Naive B cell (primary cell): ENCODE results near the gene ZNF410. TPM values are rescaled to one million over a fixed set of nuclear protein-coding genes. Genes with fewer than 3 reads are reported as not detected.
"Not testable (repeated sequence)": the region's sequence is repeated elsewhere in the genome, so short reads cannot be mapped to it uniquely, and the experiment has no call there.

Experiments used
- ATAC-seq, 2 donors: fragments of 150-1000 bp; cut with Tn5 transposase; 2 replicates each; pipeline ENCODE4 v1.10.0; 2021; ENCODE audit warnings: low read depth in 2 of 2, mild to moderate bottlenecking in 2 of 2, moderate library complexity in 2 of 2
- DNase-seq: peaks from one replicate; pipeline ENCODE4 v3.0.0; 2022
- H3K27ac Mint-ChIP-seq, 6 donors: one replicate each; pipeline ENCODE4 v1.8.0; 2020 to 2022; ENCODE audit warnings: mild to moderate bottlenecking in 6 of 6, mixed read lengths in 6 of 6, moderate library complexity in 5 of 6, inconsistent platforms in 2 of 6
- H3K27me3 Mint-ChIP-seq, 3 donors: one replicate each; pipeline ENCODE4 v1.8.0; 2021 to 2022; ENCODE audit warnings: mixed read lengths in 3 of 3, mild to moderate bottlenecking in 1 of 3
- H3K36me3 Mint-ChIP-seq, 2 donors: one replicate each; pipeline ENCODE4 v1.8.0; 2020 to 2022; ENCODE audit warnings: mixed read lengths in 2 of 2, inconsistent platforms in 1 of 2, mild to moderate bottlenecking in 1 of 2
- H3K4me1 Mint-ChIP-seq, 3 donors: one replicate each; pipeline ENCODE4 v1.8.0; 2020 to 2022; ENCODE audit warnings: mixed read lengths in 3 of 3, inconsistent platforms in 1 of 3, mild to moderate bottlenecking in 1 of 3, moderate library complexity in 1 of 3
- H3K4me3 Mint-ChIP-seq, 8 donors: one replicate each; pipeline ENCODE4 v1.8.0; 2020 to 2022; ENCODE audit warnings: mild to moderate bottlenecking in 8 of 8, mixed read lengths in 8 of 8, moderate library complexity in 8 of 8, inconsistent platforms in 2 of 8
- H3K9me3 Mint-ChIP-seq, 7 donors: one replicate each; pipeline ENCODE4 v1.8.0; 2020 to 2022; ENCODE audit warnings: mixed read lengths in 7 of 7, mild to moderate bottlenecking in 5 of 7, inconsistent platforms in 2 of 7, moderate library complexity in 1 of 7
- polyA plus RNA-seq, 6 donors: library from polyadenylated mRNA; unstranded; fragments of 300-500 nt; fragmentation: Illumina TruSeq; gene quantifications; one replicate each; pipeline ENCODE4 v1.2.3, GENCODE V29; 2021; ENCODE audit warnings: low read depth in 6 of 6

The ZNF410 gene
- polyA plus RNA-seq: 10 to 100 TPM; 56.3 to 77.1 (median 66.9) TPM

GRCh38 chr14:73886449-73887317 lies at the start of gene ZNF410:
ZNF410 (plus strand) TSS chr14:73886859; CDS start chr14:73892176, 5,317 bp downstream.
- Mint-ChIP-seq H3K4me1 (peaks cover 35 to 51% (median 42%) of the 10 kb centered on the region in 3 donors), H3K9me3 (no peaks in the 10 kb centered on the region), H3K36me3 (peaks cover 0 to under 1% of the 10 kb centered on the region in 2 donors), H3K4me3 (peak within 1 kb of the TSS; percentile 90 to 99 (median 98)), H3K27me3 (no peaks in the 10 kb centered on the region), H3K27ac (peak within 1 kb of the TSS; percentile 97 to 100 (median 98))
- ATAC-seq (peak; percentile 95 to 97), DNase-seq (peak; percentile 91)

DNA sequence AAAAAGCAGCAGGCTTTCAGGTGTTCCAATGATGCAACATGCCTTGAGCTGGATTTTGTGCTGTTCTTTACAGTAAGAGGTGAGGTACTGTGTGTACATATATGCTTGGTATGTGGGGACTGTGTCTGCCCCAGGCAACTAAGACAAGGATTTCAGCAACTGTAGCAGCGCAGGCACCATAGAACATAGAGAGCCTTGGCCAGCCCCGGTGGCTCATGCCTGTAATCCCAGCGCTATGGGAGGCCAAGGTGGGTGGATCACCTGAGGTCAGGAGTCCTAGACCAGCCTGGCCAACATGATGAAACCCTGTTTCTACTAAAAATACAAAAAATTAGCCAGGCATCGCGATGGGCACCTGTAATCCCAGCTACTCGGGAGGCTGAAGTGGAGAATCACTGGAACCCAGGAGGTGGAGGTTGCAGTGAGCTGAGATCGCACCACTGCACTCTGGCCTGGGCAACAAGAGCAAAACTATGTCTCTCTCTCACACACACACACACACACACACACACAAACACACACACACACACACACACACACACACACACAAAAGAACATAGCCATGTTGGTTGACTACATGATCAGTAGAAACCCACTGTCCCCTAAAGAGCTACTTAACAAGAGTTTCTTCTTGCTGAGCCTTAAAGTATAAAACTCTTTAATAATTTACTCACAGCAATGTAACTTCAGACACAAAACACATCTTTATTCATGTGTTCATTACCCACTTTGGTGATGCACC lies 48.2 kb upstream of the ZNF410 start:
- not testable (repeated sequence) for ATAC-seq, H3K27me3 Mint-ChIP-seq, H3K36me3 Mint-ChIP-seq, DNase-seq, H3K4me1 Mint-ChIP-seq, H3K9me3 Mint-ChIP-seq, H3K4me3 Mint-ChIP-seq
- peak overlapping the region in 1 of 6 donors; percentile 93 for H3K27ac Mint-ChIP-seq

DNA sequence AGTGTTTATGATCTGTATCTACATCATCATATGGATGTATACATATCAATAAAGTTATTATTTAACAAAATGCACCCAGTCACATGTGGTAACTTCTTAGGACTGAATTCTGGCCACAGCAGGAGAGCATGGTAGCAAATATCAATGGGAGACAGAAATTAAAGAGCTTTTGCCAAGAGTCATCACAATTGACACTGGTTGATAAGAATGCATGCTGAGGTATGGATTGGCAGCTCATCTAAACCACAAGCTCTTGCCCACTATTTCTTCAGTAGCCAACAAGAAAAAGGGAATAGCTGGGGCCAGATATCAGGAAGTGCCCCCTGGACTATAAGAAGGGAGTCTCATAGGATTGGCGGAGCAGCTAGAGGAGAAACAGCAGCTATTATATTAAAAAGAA lies 44.5 kb upstream of the ZNF410 start:
- Mint-ChIP-seq H3K4me3 (no peak overlapping the region), H3K27ac (no peak overlapping the region), H3K9me3 (peaks cover 0 to 4% (median 0%) of the 10 kb centered on the region in 7 donors), H3K36me3 (no peaks in the 10 kb centered on the region), H3K27me3 (no peaks in the 10 kb centered on the region), H3K4me1 (no peaks in the 10 kb centered on the region)
- ATAC-seq (no peak), DNase-seq (no peak)

DNA sequence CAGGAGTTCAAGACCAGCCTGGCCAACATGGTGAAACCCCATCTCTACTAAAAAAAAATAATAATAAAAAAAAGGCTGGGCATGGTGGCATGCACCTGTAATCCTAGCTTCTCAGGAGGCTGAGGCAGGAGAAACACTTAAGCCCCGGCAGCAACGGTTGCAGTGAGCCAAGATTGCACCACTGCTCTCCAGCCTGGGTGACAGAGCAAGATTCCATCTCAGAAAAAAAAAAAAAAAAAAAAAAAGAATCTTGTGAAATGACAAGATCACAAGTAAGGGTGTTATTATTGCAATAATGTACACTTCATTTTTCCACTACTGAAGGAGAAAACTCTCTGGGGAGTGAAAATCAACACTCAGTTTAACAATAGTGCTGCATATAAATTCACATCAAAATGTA lies 43.8 kb upstream of the ZNF410 start:
- Mint-ChIP-seq H3K27me3 (no peaks in the 10 kb centered on the region), H3K36me3 (no peaks in the 10 kb centered on the region), H3K27ac (no peak overlapping the region), H3K4me1 (no peaks in the 10 kb centered on the region), H3K4me3 (no peak overlapping the region), H3K9me3 (peaks cover 0 to 4% (median 0%) of the 10 kb centered on the region in 7 donors)
- no peak for ATAC-seq
- no peak for DNase-seq

DNA sequence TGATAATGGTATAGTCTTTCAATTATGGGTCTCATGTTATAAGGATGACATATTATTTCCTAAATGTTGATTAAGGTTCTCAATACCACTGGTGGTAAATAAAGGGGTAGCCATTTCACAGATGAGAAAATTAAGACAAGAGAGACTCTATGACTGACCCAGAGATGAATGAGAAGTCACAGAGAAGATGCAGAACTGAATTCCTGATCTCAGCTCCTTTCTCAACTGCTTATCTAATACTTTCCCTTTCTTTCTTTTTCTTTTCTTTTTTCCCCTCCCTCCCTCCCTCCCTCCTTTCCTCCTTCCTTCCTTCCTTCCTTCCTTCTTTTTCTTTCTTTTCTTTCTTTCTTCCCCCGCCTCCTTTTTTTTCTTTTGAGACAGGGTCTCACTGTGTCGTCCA lies 43.4 kb upstream of the ZNF410 start:
- ATAC-seq: no peak
- H3K4me1 Mint-ChIP-seq: no peaks in the 10 kb centered on the region
- no peak overlapping the region for H3K27ac Mint-ChIP-seq

GRCh38 chr14:73846947-73847346 lies 39.7 kb upstream of the ZNF410 start:
- Mint-ChIP-seq H3K4me3 (peak overlapping the region in 1 of 8 donors; percentile 16), H3K36me3 (no peaks in the 10 kb centered on the region), H3K9me3 (peaks cover 0 to 4% (median 0%) of the 10 kb centered on the region in 7 donors), H3K4me1 (peaks cover 10 to 12% (median 11%) of the 10 kb centered on the region in 3 donors), H3K27me3 (no peaks in the 10 kb centered on the region), H3K27ac (no peak overlapping the region)
- DNase-seq (no peak), ATAC-seq (no peak)

More for the DNA sequence above, 43.4 kb upstream of the ZNF410 start:
- no peak overlapping the region for H3K4me3 Mint-ChIP-seq
- H3K9me3 Mint-ChIP-seq: peaks cover 0 to 4% (median 0%) of the 10 kb centered on the region in 7 donors
- no peaks in the 10 kb centered on the region for H3K36me3 Mint-ChIP-seq
- DNase-seq: no peak
- H3K27me3 Mint-ChIP-seq: no peaks in the 10 kb centered on the region

- Mint-ChIP-seq H3K4me3 (peak overlapping the region; percentile 87 to 98 (median 97)), H3K9me3 (peaks cover 0 to 2% (median 0%) of the 10 kb centered on the region in 7 donors), H3K4me1 (peaks cover 17 to 22% (median 22%) of the 10 kb centered on the region in 3 donors), H3K27me3 (no peaks in the 10 kb centered on the region), H3K36me3 (no peaks in the 10 kb centered on the region), H3K27ac (peak overlapping the region; percentile 54 to 99 (median 98))
- no peak for ATAC-seq
- no peak for DNase-seq
Measured at GRCh38 chr14:73851000-73851399, 35.7 kb upstream of the ZNF410 start.

- H3K36me3 Mint-ChIP-seq: no peaks in the 10 kb centered on the region
- ATAC-seq: peak; percentile 97
- peaks cover 17 to 22% (median 22%) of the 10 kb centered on the region in 3 donors for H3K4me1 Mint-ChIP-seq
- DNase-seq: peak; percentile 91
- H3K27me3 Mint-ChIP-seq: no peaks in the 10 kb centered on the region
- H3K9me3 Mint-ChIP-seq: peaks cover 0 to 2% (median 0%) of the 10 kb centered on the region in 7 donors
- peak within 1 kb of the TSS; percentile 95 to 99 (median 98) for H3K27ac Mint-ChIP-seq
- H3K4me3 Mint-ChIP-seq: peak within 1 kb of the TSS; percentile 87 to 98 (median 97)
Measured at GRCh38 chr14:73851567-73852382, 34.9 kb upstream of the ZNF410 start, which contains the start of gene PTGR2. PTGR2 (plus strand) TSS chr14:73851831; CDS start chr14:73858863, 7,032 bp downstream.

GRCh38 chr14:73859145-73859544 lies 27.5 kb upstream of the ZNF410 start:
- Mint-ChIP-seq H3K9me3 (no peaks in the 10 kb centered on the region), H3K36me3 (peaks cover 0 to under 1% of the 10 kb centered on the region in 2 donors), H3K4me1 (no peaks in the 10 kb centered on the region), H3K27me3 (no peaks in the 10 kb centered on the region), H3K27ac (no peak overlapping the region), H3K4me3 (no peak overlapping the region)
- ATAC-seq (no peak), DNase-seq (no peak)

- Mint-ChIP-seq H3K36me3 (peaks cover 0 to 8% of the 10 kb centered on the region in 2 donors), H3K27me3 (no peaks in the 10 kb centered on the region), H3K4me3 (no peak overlapping the region), H3K4me1 (no peaks in the 10 kb centered on the region), H3K9me3 (no peaks in the 10 kb centered on the region), H3K27ac (no peak overlapping the region)
- ATAC-seq: no peak
- no peak for DNase-seq
Measured at GRCh38 chr14:73861073-73861472, 25.6 kb upstream of the ZNF410 start.

- no peaks in the 10 kb centered on the region for H3K4me1 Mint-ChIP-seq
- DNase-seq (no peak), ATAC-seq (no peak)
- H3K27me3 Mint-ChIP-seq: no peaks in the 10 kb centered on the region
- no peak overlapping the region for H3K27ac Mint-ChIP-seq
- H3K4me3 Mint-ChIP-seq: peak overlapping the region in 1 of 8 donors; percentile 54
- peaks cover 0 to 8% of the 10 kb centered on the region in 2 donors for H3K36me3 Mint-ChIP-seq
- no peaks in the 10 kb centered on the region for H3K9me3 Mint-ChIP-seq
Measured at GRCh38 chr14:73862480-73862879, 24.2 kb upstream of the ZNF410 start.

- no peak overlapping the region for H3K27ac Mint-ChIP-seq
- no peak for DNase-seq
- no peaks in the 10 kb centered on the region for H3K4me1 Mint-ChIP-seq
- no peaks in the 10 kb centered on the region for H3K9me3 Mint-ChIP-seq
- H3K36me3 Mint-ChIP-seq: peaks cover 0 to 8% of the 10 kb centered on the region in 2 donors
- no peak overlapping the region for H3K4me3 Mint-ChIP-seq
- H3K27me3 Mint-ChIP-seq: no peaks in the 10 kb centered on the region
- no peak for ATAC-seq
Measured at GRCh38 chr14:73863209-73863608, 23.4 kb upstream of the ZNF410 start.
